ENCODE measurements around the gene AIM2. TPM values are rescaled to one million over a fixed set of nuclear protein-coding genes. Genes with fewer than 3 reads are reported as not detected.
A peak's percentile ranks its signal among the peaks of the same experiment; 100 is the strongest.

The AIM2 gene
- total and polyA plus RNA-seq, 2 donors from 2014 or later, result 4.6 TPM; not detected in 1

GRCh38 chr1:159079525-159079924 lies 3.0 kb upstream of the AIM2 start:
- H3K36me3 ChIP-seq (ENCODE audit: control insufficient read depth in 2 of 3, insufficient read depth in 3 of 3, low read length in 3 of 3), result no peaks in the 10 kb centered on the region
- H3K27ac ChIP-seq (ENCODE audit: low read depth in 2 of 2, low read length in 2 of 2), result no peak overlapping the region
- no peak overlapping the region for H3K9ac ChIP-seq (ENCODE audit: low read length in 3 of 3)
- H3K4me1 ChIP-seq (ENCODE audit: control insufficient read depth in 2 of 3, insufficient read depth in 2 of 3, low read depth in 1 of 3, low read length in 3 of 3), result no peaks in the 10 kb centered on the region
- no peaks in the 10 kb centered on the region for H3K27me3 ChIP-seq (ENCODE audit: control insufficient read depth, insufficient read depth, low read length)
- no peak overlapping the region for H3K4me3 ChIP-seq (ENCODE audit: low read length in 3 of 3)
- FAIRE-seq (no peak), DNase-seq (no peak)
- TF ChIP-seq CTCF (IDR thresholded peaks at IDR 0.05; ENCODE audit: borderline replicate concordance, extremely low read depth, insufficient read depth), result no peak
- no peaks in the 10 kb centered on the region for H3K9me3 ChIP-seq (ENCODE audit: control insufficient read depth in 2 of 3, insufficient read depth in 1 of 3, low read length in 3 of 3)
- intact Hi-C loops (cut with DNase I), result no loop called here

GRCh38 chr1:159077120-159077961 lies 775 bp upstream of the AIM2 start:
- DNase-seq (no peak), FAIRE-seq (no peak)
- Histone ChIP-seq H3K4me3 (ENCODE audit: low read length in 3 of 3) (no peak overlapping the region), H3K27me3 (ENCODE audit: control insufficient read depth, insufficient read depth, low read length) (no peaks in the 10 kb centered on the region), H3K9ac (ENCODE audit: low read length in 3 of 3) (no peak overlapping the region), H3K36me3 (ENCODE audit: control insufficient read depth in 2 of 3, insufficient read depth in 3 of 3, low read length in 3 of 3) (no peaks in the 10 kb centered on the region), H3K9me3 (ENCODE audit: control insufficient read depth in 2 of 3, insufficient read depth in 1 of 3, low read length in 3 of 3) (no peaks in the 10 kb centered on the region), H3K27ac (ENCODE audit: low read depth in 2 of 2, low read length in 2 of 2) (peak overlapping the region in 1 of 2 donors; percentile 5), H3K4me1 (ENCODE audit: control insufficient read depth in 2 of 3, insufficient read depth in 2 of 3, low read depth in 1 of 3, low read length in 3 of 3) (no peaks in the 10 kb centered on the region)
- intact Hi-C loops (cut with DNase I), result no loop called here
- TF ChIP-seq CTCF (IDR thresholded peaks at IDR 0.05; ENCODE audit: borderline replicate concordance, extremely low read depth, insufficient read depth), result no peak

- FAIRE-seq (peak; percentile 95), DNase-seq (peak in 2 of 5 donors; percentile 58 to 77)
- no peak overlapping the region for H3K9ac ChIP-seq (ENCODE audit: low read length in 3 of 3)
- H3K36me3 ChIP-seq (ENCODE audit: control insufficient read depth in 2 of 3, insufficient read depth in 3 of 3, low read length in 3 of 3), result no peaks in the 10 kb centered on the region
- H3K27ac ChIP-seq (ENCODE audit: low read depth in 2 of 2, low read length in 2 of 2), result no peak overlapping the region
- H3K4me3 ChIP-seq (ENCODE audit: low read length in 3 of 3), result no peak overlapping the region
- peak; percentile 43 for TF ChIP-seq CTCF (IDR thresholded peaks at IDR 0.05; ENCODE audit: borderline replicate concordance, extremely low read depth, insufficient read depth)
- no peaks in the 10 kb centered on the region for H3K27me3 ChIP-seq (ENCODE audit: control insufficient read depth, insufficient read depth, low read length)
- H3K9me3 ChIP-seq (ENCODE audit: control insufficient read depth in 2 of 3, insufficient read depth in 1 of 3, low read length in 3 of 3), result no peaks in the 10 kb centered on the region
- intact Hi-C loops (cut with DNase I), result no loop called here
- H3K4me1 ChIP-seq (ENCODE audit: control insufficient read depth in 2 of 3, insufficient read depth in 2 of 3, low read depth in 1 of 3, low read length in 3 of 3), result no peaks in the 10 kb centered on the region
Observed at GRCh38 chr1:159071970-159072582, 4.5 kb downstream of the AIM2 start.

Data from kidney (tissue), 14 donors.